Osteocyte (in vitro differentiated cells): ENCODE measurements around the gene SLC26A11. TPM values are rescaled to one million over a fixed set of nuclear protein-coding genes. Genes with fewer than 3 reads are reported as not detected.

ENCODE experiments used
- DNase-seq: peaks from one replicate; pipeline ENCODE4 v3.0.0; 2021; ENCODE audit warnings: mixed read lengths; ENCODE audit not compliant: unreplicated experiment; ENCODE audit errors: extremely low spot score
- H3K27ac Mint-ChIP-seq: one replicate; pipeline ENCODE4 v1.8.0; 2021; ENCODE audit warnings: mild to moderate bottlenecking, mixed read lengths; ENCODE audit not compliant: unreplicated experiment
- H3K27me3 Mint-ChIP-seq: one replicate; pipeline ENCODE4 v1.8.0; 2021; ENCODE audit warnings: mixed read lengths; ENCODE audit not compliant: unreplicated experiment
- H3K36me3 Mint-ChIP-seq: one replicate; pipeline ENCODE4 v1.8.0; 2021; ENCODE audit warnings: mixed read lengths; ENCODE audit not compliant: unreplicated experiment
- H3K4me1 Mint-ChIP-seq: one replicate; pipeline ENCODE4 v1.8.0; 2021; ENCODE audit warnings: mixed read lengths; ENCODE audit not compliant: unreplicated experiment
- H3K4me3 Mint-ChIP-seq: one replicate; pipeline ENCODE4 v1.8.0; 2021; ENCODE audit warnings: mild to moderate bottlenecking, moderate library complexity, mixed read lengths; ENCODE audit not compliant: unreplicated experiment
- H3K9me3 Mint-ChIP-seq: one replicate; pipeline ENCODE4 v1.8.0; 2021; ENCODE audit warnings: mixed read lengths; ENCODE audit not compliant: unreplicated experiment
- total RNA-seq: library from RNA; stranded (reverse); gene quantifications from 2 replicates; pipeline ENCODE4 v1.2.1, GENCODE V29; 2021
- TF ChIP-seq, protein P1 (sequence below): fragments of 200-600 bp; sonication (generic); IDR thresholded peaks from 2 replicates; pipeline ENCODE4 v1.5.0; 2021; ENCODE audit warnings: antibody characterized with exemption, mild to moderate bottlenecking, moderate library complexity

Gene SLC26A11
- total RNA-seq, 1 donor from 2014 or later = 34.7 TPM

DNA sequence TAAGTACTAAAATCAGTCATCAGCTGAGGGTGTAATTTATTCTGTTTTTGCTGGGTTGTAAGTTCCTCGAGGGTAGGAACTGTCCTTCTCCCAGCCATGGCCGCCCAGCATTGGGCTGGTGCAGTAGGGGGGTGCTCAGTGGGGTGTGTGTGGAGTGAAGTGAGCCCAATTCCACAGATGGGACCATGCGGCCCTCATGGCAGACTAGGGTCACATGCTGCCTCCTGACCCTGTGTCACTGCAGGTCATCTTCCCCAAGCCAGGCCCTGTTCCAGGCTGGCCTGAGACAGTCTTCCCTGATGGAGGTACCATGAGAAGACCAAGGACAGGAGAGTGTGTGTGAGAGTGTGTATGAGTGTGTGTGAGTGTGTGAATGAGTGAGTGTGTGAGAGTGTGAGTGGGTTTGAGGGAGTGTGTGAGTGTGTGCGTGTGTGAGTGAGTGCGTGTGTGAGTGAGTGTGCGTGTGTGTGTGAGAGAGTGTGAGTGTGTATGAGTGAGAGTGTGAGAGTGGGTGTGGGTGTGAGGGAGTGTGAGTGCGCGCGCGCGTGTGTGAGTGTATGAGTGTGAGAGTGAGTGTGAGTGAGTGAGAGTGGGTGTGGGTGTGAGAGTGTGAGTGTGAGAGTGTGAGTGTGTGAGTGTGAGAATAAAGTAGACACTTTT is 3.7 kb downstream of the SLC26A11 start:
- no peak overlapping the region for H3K27ac Mint-ChIP-seq
- H3K9me3 Mint-ChIP-seq = no peaks in the 10 kb centered on the region
- H3K27me3 Mint-ChIP-seq = no peaks in the 10 kb centered on the region
- TF ChIP-seq, protein P1, sequence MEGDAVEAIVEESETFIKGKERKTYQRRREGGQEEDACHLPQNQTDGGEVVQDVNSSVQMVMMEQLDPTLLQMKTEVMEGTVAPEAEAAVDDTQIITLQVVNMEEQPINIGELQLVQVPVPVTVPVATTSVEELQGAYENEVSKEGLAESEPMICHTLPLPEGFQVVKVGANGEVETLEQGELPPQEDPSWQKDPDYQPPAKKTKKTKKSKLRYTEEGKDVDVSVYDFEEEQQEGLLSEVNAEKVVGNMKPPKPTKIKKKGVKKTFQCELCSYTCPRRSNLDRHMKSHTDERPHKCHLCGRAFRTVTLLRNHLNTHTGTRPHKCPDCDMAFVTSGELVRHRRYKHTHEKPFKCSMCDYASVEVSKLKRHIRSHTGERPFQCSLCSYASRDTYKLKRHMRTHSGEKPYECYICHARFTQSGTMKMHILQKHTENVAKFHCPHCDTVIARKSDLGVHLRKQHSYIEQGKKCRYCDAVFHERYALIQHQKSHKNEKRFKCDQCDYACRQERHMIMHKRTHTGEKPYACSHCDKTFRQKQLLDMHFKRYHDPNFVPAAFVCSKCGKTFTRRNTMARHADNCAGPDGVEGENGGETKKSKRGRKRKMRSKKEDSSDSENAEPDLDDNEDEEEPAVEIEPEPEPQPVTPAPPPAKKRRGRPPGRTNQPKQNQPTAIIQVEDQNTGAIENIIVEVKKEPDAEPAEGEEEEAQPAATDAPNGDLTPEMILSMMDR = no peak
- H3K4me3 Mint-ChIP-seq = no peak overlapping the region
- H3K4me1 Mint-ChIP-seq = peaks cover 14% of the 10 kb centered on the region
- DNase-seq = no peak
- H3K36me3 Mint-ChIP-seq = peaks cover 6% of the 10 kb centered on the region

DNA sequence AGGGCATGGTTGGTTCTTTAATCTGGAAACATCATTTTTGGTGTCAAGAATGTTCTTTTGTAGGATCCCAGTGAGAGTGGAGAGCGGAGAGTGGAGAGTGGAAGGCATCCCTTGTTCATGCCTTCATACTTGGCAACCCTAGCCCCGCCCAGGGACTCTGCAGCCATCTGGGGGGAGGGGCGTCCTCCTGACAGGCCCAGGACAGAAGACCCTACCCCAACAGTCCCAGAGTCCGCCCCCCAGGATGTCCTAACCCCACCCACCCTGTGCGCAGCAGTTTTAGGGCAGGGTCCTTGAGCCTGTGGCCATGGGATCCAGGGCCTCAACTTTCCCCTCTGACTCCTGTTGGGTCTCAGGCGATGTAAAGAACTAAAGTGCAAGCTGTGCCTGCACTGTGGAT is 4.5 kb downstream of the SLC26A11 start:
- Mint-ChIP-seq H3K4me3 (no peak overlapping the region), H3K4me1 (peaks cover 7% of the 10 kb centered on the region), H3K27ac (no peak overlapping the region), H3K27me3 (no peaks in the 10 kb centered on the region), H3K36me3 (peaks cover 6% of the 10 kb centered on the region), H3K9me3 (no peaks in the 10 kb centered on the region)
- TF ChIP-seq, protein P1 = no peak
- DNase-seq = no peak

DNA sequence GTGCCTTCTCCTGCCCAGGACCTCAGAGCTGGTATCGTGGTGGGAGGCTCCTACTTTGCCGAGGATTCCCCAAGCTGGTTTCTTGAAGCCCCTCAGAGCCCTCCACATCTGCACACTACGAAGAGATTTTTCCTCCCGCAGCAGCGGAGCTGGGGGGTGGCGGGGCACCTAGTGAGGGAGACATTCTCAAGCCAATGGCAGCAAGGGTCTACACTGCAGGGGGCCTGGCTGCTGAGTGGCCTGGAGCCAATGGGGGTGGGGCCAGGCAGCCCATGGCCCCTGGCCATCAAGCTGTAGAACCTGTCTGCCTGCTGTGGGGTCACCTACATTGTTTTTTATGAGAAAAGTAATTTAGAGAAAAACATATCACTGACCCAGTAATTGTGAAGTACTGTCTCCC is 5.0 kb downstream of the SLC26A11 start:
- Mint-ChIP-seq H3K27me3 (no peaks in the 10 kb centered on the region), H3K36me3 (peaks cover 9% of the 10 kb centered on the region), H3K27ac (no peak overlapping the region), H3K4me3 (no peak overlapping the region), H3K4me1 (peaks cover 7% of the 10 kb centered on the region), H3K9me3 (no peaks in the 10 kb centered on the region)
- no peak for DNase-seq
- TF ChIP-seq, protein P1 = no peak

DNA sequence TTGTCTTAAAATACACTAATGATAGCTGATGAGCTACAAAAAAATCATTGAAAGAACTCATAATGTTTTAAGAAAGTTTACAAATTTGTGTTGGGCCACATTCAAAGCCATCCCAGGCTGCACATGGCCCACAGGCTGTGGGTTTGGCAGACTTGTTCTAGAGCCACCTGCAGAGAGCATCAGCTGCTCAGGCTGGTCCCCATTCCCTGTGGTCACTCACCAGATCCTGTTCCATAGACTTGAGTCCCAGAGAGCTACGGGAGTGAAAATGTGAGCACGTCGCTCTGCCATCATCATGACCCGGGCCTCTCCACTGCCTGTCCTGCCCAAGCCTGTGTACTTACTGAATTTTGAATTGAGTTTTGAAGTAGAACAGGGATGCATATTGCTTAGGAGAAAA is 6.9 kb downstream of the SLC26A11 start:
- Mint-ChIP-seq H3K4me3 (no peak overlapping the region), H3K9me3 (peaks cover 7% of the 10 kb centered on the region), H3K36me3 (peaks cover 22% of the 10 kb centered on the region), H3K27me3 (no peaks in the 10 kb centered on the region), H3K4me1 (no peaks in the 10 kb centered on the region), H3K27ac (no peak overlapping the region)
- TF ChIP-seq, protein P1 = no peak
- no peak for DNase-seq

DNA sequence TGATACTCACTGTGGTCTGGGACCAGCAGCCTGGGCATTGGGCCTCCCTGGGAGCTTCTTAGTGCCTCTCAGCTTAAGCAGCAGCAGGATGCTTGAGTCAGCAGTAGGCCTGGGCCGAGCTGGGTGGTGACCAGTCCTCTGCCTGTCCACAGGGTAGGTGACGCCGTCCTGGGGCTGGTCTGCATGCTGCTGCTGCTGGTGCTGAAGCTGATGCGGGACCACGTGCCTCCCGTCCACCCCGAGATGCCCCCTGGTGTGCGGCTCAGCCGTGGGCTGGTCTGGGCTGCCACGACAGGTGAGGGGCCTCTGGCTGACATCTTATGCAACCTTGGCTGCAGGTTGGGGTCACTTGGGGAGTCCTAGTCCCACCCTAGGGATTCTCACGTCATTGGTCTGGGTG is 7.4 kb downstream of the SLC26A11 start:
- no peak overlapping the region for H3K27ac Mint-ChIP-seq
- no peak overlapping the region for H3K4me3 Mint-ChIP-seq
- H3K36me3 Mint-ChIP-seq = peaks cover 26% of the 10 kb centered on the region
- no peak for DNase-seq
- peaks cover 11% of the 10 kb centered on the region for H3K9me3 Mint-ChIP-seq
- no peaks in the 10 kb centered on the region for H3K27me3 Mint-ChIP-seq
- H3K4me1 Mint-ChIP-seq = no peaks in the 10 kb centered on the region
- TF ChIP-seq, protein P1 = no peak
